Prostate gland (tissue), 2 donors: ENCODE data around the gene CABLES2.

Source experiments
- CTCF ChIP-seq, 4 experiments: fragments of 200-600 bp in 2 of 4; fragments of 450-650 bp in 2 of 4; sonication (generic) in 2 of 4; IDR thresholded peaks; 1 replicate in 3 of 4; 2 replicates in 1 of 4; pipeline ENCODE4 v1.5.1; 2016 to 2019; ENCODE audit warnings: antibody characterized with exemption in 4 of 4, mild to moderate bottlenecking in 2 of 4, moderate library complexity in 2 of 4
- POLR2A ChIP-seq: fragments of 450-650 bp; IDR thresholded peaks from one replicate; pipeline ENCODE4 v1.6.1; 2016; ENCODE audit warnings: antibody characterized with exemption, mild to moderate bottlenecking

GRCh38 chr20:62367136-62367632 is 39.9 kb downstream of the CABLES2 start, which contains the start of gene LAMA5:
- TF ChIP-seq CTCF (IDR thresholded peaks at IDR 0.05) (no peak), POLR2A (peak; percentile 69)
